GM12878 (cell line): ENCODE measurements around the gene IFT52. TPM values are rescaled to one million over a fixed set of nuclear protein-coding genes. Genes with fewer than 3 reads are reported as not detected.
A peak's percentile ranks its signal among the peaks of the same experiment; 100 is the strongest.

Experiments used
- ASH2L ChIP-seq: fragments of 300-600, 200-600 bp; sonication (generic); IDR thresholded peaks from 2 replicates; pipeline ENCODE4 v1.6.1; 2017; ENCODE audit warnings: low read depth, mild to moderate bottlenecking, borderline replicate concordance
- BCL11A ChIP-seq: IDR thresholded peaks from 2 replicates; pipeline ENCODE4 v1.6.1; 2011; ENCODE audit warnings: low read depth, low read length
- CHD4 ChIP-seq: fragments of 200-600 bp; sonication (generic); IDR thresholded peaks from 2 replicates; pipeline ENCODE4 v1.6.1; 2016; ENCODE audit warnings: mild to moderate bottlenecking
- CREM ChIP-seq: IDR thresholded peaks from 2 replicates; pipeline ENCODE4 v1.6.1; 2014; ENCODE audit warnings: antibody characterized with exemption, low read depth
- EED ChIP-seq: sonication (generic); IDR thresholded peaks from 2 replicates; pipeline ENCODE4 v1.6.1; 2016; ENCODE audit warnings: antibody characterized with exemption, low read depth
- EGR1 ChIP-seq, 2 experiments: IDR thresholded peaks; 1 replicate in 1 of 2; 2 replicates in 1 of 2; pipeline ENCODE4 v1.6.1; 2011 to 2012; ENCODE audit warnings: low read depth in 2 of 2, low read length in 2 of 2, borderline replicate concordance in 1 of 2, mild to moderate bottlenecking in 1 of 2, moderate library complexity in 1 of 2
- GABPA ChIP-seq: IDR thresholded peaks from 2 replicates; pipeline ENCODE4 v1.6.1; 2014; ENCODE audit warnings: antibody characterized with exemption, low read depth, mild to moderate bottlenecking, inconsistent platforms
- HDAC6 ChIP-seq: fragments of 200-600 bp; sonication (generic); IDR thresholded peaks from one replicate; pipeline ENCODE4 v1.8.0; 2017; ENCODE audit warnings: antibody characterized with exemption; ENCODE audit not compliant: unreplicated experiment
- IKZF2 ChIP-seq, 2 experiments: fragments of 450-650 bp; IDR thresholded peaks; 2 replicates each; pipeline ENCODE4 v1.6.1; 2017; ENCODE audit warnings: mild to moderate bottlenecking in 2 of 2, moderate library complexity in 2 of 2
- KAT2A ChIP-seq: conservative IDR thresholded peaks from 2 replicates; pipeline ENCODE4 v1.6.1; 2011; ENCODE audit warnings: low read depth, low read length; ENCODE audit not compliant: control insufficient read depth
- MEF2B ChIP-seq: fragments of 450-650 bp; IDR thresholded peaks from 2 replicates; pipeline ENCODE4 v1.6.1; 2018; ENCODE audit warnings: mild to moderate bottlenecking, moderate library complexity; ENCODE audit not compliant: partially characterized antibody, poor library complexity, severe bottlenecking
- NFYB ChIP-seq: IDR thresholded peaks from 2 replicates; pipeline ENCODE4 v1.6.1; 2011; ENCODE audit warnings: low read depth, mild to moderate bottlenecking, low read length, improper control_type of control experiment, moderate library complexity; ENCODE audit not compliant: insufficient read depth
- PBX3 ChIP-seq: IDR thresholded peaks from 2 replicates; pipeline ENCODE4 v1.6.1; 2011; ENCODE audit warnings: mild to moderate bottlenecking, low read depth, low read length, moderate library complexity; ENCODE audit not compliant: insufficient replicate concordance
- POLR2AphosphoS5 ChIP-seq: IDR thresholded peaks from 2 replicates; pipeline ENCODE4 v1.6.1; 2011; ENCODE audit warnings: mild to moderate bottlenecking, low read length, inconsistent platforms
- REST ChIP-seq: IDR thresholded peaks from 2 replicates; pipeline ENCODE4 v1.6.1; 2012; ENCODE audit warnings: mild to moderate bottlenecking, low read depth, low read length
- SMAD1 ChIP-seq: fragments of 450-650 bp; IDR thresholded peaks from 2 replicates; pipeline ENCODE4 v1.6.1; 2018; ENCODE audit warnings: mild to moderate bottlenecking, low read depth; ENCODE audit not compliant: partially characterized antibody
- SMAD5 ChIP-seq: IDR thresholded peaks from 2 replicates; pipeline ENCODE4 v1.6.1; 2016; ENCODE audit warnings: antibody characterized with exemption, low read depth
- SREBF1 ChIP-seq: IDR thresholded peaks from 2 replicates; pipeline ENCODE4 v1.6.1; 2012; ENCODE audit warnings: mild to moderate bottlenecking, low read length
- SRF ChIP-seq, 2 experiments: IDR thresholded peaks; 2 replicates each; pipeline ENCODE4 v1.6.1; 2011; ENCODE audit warnings: low read depth in 2 of 2, low read length in 2 of 2, mild to moderate bottlenecking in 1 of 2, moderate library complexity in 1 of 2
- STAT1 ChIP-seq: fragments of 450-650 bp; conservative IDR thresholded peaks from 2 replicates; pipeline ENCODE4 v1.6.1; 2014; ENCODE audit warnings: antibody characterized with exemption, mild to moderate bottlenecking
- STAT3 ChIP-seq: IDR thresholded peaks from 2 replicates; pipeline ENCODE4 v1.6.1; 2011; ENCODE audit warnings: low read depth, low read length, improper control_type of control experiment
- TBL1XR1 ChIP-seq: IDR thresholded peaks from 2 replicates; pipeline ENCODE4 v1.6.1; 2012; ENCODE audit warnings: low read depth, low read length, improper control_type of control experiment
- ZNF207 ChIP-seq: fragments of 450-650 bp; IDR thresholded peaks from 2 replicates; pipeline ENCODE4 v1.6.1; 2014; ENCODE audit warnings: antibody characterized with exemption, mild to moderate bottlenecking, borderline replicate concordance
- ZNF274 ChIP-seq: IDR thresholded peaks from one replicate; pipeline ENCODE4 v1.8.0; 2011; ENCODE audit not compliant: insufficient read length, insufficient read depth
- ZNF384 ChIP-seq: IDR thresholded peaks from 2 replicates; pipeline ENCODE4 v1.6.1; 2012; ENCODE audit warnings: low read depth, mild to moderate bottlenecking, low read length, improper control_type of control experiment, borderline replicate concordance
- ZZZ3 ChIP-seq: IDR thresholded peaks from 2 replicates; pipeline ENCODE4 v1.6.1; 2011; ENCODE audit warnings: low read depth; ENCODE audit not compliant: control insufficient read depth, insufficient read length
- polyA plus RNA-seq, 11 experiments: library from polyadenylated mRNA; depleted of rRNA in 4 of 11; unstranded in 6 of 11; stranded (reverse) in 5 of 11; fragments of >200 nt; fragmentation: Nextera tagmentation in 4 of 11; fragmentation: Illumina TruSeq in 1 of 11; extraction: Ambion mirVana in 4 of 11; extraction: Trizol in 1 of 11; gene quantifications; 1 replicate in 1 of 11; 2 replicates in 10 of 11; pipeline versions ENCODE4 v1.2.1 to v1.2.3, GENCODE V29; 2011 to 2016; ENCODE audit warnings: inconsistent platforms in 2 of 11, missing spikeins in 2 of 11, low read depth in 1 of 11
- total RNA-seq, 4 experiments: library from RNA; depleted of rRNA in 3 of 4; stranded (reverse); fragments of >200 nt in 3 of 4; fragmentation: Illumina TruSeq in 1 of 4; extraction: Trizol in 1 of 4; gene quantifications; 2 replicates each; pipeline versions ENCODE4 v1.2.1 to v1.2.3, GENCODE V29; 2013 to 2021

The IFT52 gene
- total and polyA plus RNA-seq, 10 of the 15 experiments (the other 5 are each of a cell fraction or from before 2014, with no cell fraction given), result 18.1 to 30.5 (median 26.0) TPM

GRCh38 chr20:43666376-43667328 lies 75.9 kb downstream of the IFT52 start, which contains the start of gene MYBL2 (continued):
- 0 out of 4 replicates have a peak, but pooled peaks have one; percentile 12 to 17 for TF ChIP-seq IKZF2 (IDR thresholded peaks at IDR 0.05)
- TF ChIP-seq ASH2L, result no peak
- no peak for TF ChIP-seq ZNF207
- TF ChIP-seq SRF (IDR thresholded peaks at IDR 0.05; ENCODE audit: low read depth in 2 of 2, low read length in 2 of 2), result no peak
- TF ChIP-seq MEF2B, result no peak
- no peak for TF ChIP-seq CHD4
- TF ChIP-seq POLR2AphosphoS5, result peak; percentile 45; the same call in 1 of the 2 replicates
- no peak for TF ChIP-seq SMAD1
- no peak for TF ChIP-seq NFYB
- no peak for TF ChIP-seq SMAD5
- TF ChIP-seq EED, result no peak
- TF ChIP-seq TBL1XR1, result no peak
- TF ChIP-seq CREM, result peak; percentile 72
- no peak for TF ChIP-seq GABPA
- no peak for TF ChIP-seq ZZZ3
- no peak for TF ChIP-seq ZNF274
- TF ChIP-seq BCL11A, result no peak
- no peak for TF ChIP-seq STAT3
- no peak for TF ChIP-seq REST
- peak in 1 of 2 experiments; percentile 27; a peak in 1 of 3 replicates for TF ChIP-seq EGR1 (IDR thresholded peaks at IDR 0.05; ENCODE audit: borderline replicate concordance in 1 of 2, low read depth in 2 of 2, low read length in 2 of 2)
- no peak for TF ChIP-seq ZNF384
- TF ChIP-seq KAT2A, result no peak
- no peak for TF ChIP-seq SREBF1
- TF ChIP-seq STAT1, result no peak
- TF ChIP-seq PBX3, result no peak
- no peak for TF ChIP-seq HDAC6
